Motor neuron (in vitro differentiated cells): ENCODE measurements around the gene KCNK2. TPM values are rescaled to one million over a fixed set of nuclear protein-coding genes. Genes with fewer than 3 reads are reported as not detected.
A peak's percentile ranks its signal among the peaks of the same experiment; 100 is the strongest.

Experiments
- ATAC-seq, 8 experiments: fragments of 200-7000 bp; cut with Tn5 transposase; replicated peaks in 6 of 8; 2 replicates each; pipeline ENCODE4 v1.8.0; 2021; ENCODE audit warnings: mild to moderate bottlenecking in 8 of 8, moderate library complexity in 8 of 8
- H3K27ac ChIP-seq, 2 donors: fragments of 250-450 bp; sonication (Bioruptor Pico); 2 replicates each; pipeline ENCODE4 v1.9.0; 2021; ENCODE audit warnings: antibody characterized with exemption in 2 of 2, mild to moderate bottlenecking in 2 of 2, moderate library complexity in 1 of 2
- H3K4me1 ChIP-seq, 2 donors: fragments of 250-450 bp; sonication (Bioruptor Pico); replicated peaks in 1 of 2; 2 replicates each; pipeline ENCODE4 v1.6.1; 2021; ENCODE audit warnings: antibody characterized with exemption in 2 of 2, mild to moderate bottlenecking in 2 of 2, moderate library complexity in 1 of 2
- H3K4me3 ChIP-seq, 5 donors: fragments of 250-450 bp; sonication (Bioruptor Pico); 2 replicates each; pipeline ENCODE4 v1.9.0; 2021; ENCODE audit warnings: antibody characterized with exemption in 5 of 5, mild to moderate bottlenecking in 5 of 5, moderate library complexity in 4 of 5
- WGBS, 10 experiments: fragments of 450-650 bp; shearing (Covaris generic); methylation state at CpG; one replicate each; pipeline ENCODE4 v1.0.0; 2022; 5-methylcytosine and 5-hydroxymethylcytosine counted together
- in situ Hi-C, 9 experiments: fragments of 400-800 bp; cut with MboI; loops; one replicate each; pipeline ENCODE4 v1.15.0; 2021; ENCODE audit warnings: low sequenced_read_pairs in 9 of 9, low pct_unique_long_range_greater_than_20kb in 2 of 9; ENCODE audit not compliant: unreplicated experiment in 9 of 9
- total RNA-seq, 8 experiments: library from RNA; unstranded; fragments of 300-600 nt; gene quantifications; 2 replicates each; pipeline versions ENCODE4 v1.2.3 to v1.2.4, GENCODE V29; 2022

Gene KCNK2
- total RNA-seq, 8 experiments from 2014 or later = 2.6 to 36.3 (median 17.2) TPM

DNA sequence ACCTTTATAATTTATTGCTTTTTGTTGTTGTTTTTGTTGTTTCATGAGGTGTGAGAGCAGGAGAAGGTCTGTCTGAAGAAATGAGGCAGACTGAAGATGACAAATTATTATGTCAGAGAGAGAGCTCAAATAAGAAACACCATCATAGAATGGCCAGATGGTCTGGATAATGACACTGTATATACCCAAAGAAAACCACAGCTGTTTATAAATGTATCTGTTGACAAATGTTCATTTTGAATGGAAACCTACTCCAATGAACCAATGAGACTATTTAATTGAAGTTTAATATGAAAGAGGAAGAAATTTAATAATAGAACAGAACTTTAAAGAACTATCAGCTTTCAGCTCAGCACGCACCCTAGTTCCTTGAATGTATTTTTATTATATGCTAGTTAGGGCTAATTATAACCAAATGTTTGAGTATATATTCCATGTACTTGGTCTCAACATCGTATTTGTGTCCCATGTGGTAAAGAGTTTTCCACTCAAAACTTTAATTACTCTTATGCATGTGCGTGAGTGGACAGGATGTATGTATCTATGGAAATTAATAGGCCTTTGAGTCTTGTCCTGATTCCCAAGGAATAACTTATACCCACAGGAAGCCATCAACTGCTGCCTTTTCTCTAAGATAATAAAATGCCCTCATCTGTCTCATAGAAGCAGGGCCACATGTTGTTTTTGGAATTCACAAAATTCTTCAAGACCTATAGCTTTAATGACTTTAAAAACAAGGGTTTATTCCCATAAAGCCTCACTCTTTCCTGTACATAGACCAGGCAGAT is 202.7 kb downstream of the KCNK2 start:
- Histone ChIP-seq H3K4me3 (no peak overlapping the region), H3K27ac (no peak overlapping the region), H3K4me1 (peaks cover 2 to 23% of the 10 kb centered on the region in 2 donors)
- in situ Hi-C loops = no loop called here
- peak in 2 of 8 experiments; percentile 67 to 72 for ATAC-seq
- 50 to 92% (median 77%) methylated on average over 1 to 3 of the region's 3 CpGs for WGBS, 10 experiments
